HG03520 (cell line): Measurements from ENCODE around the gene ARHGAP18.

Source experiments
- ATAC-seq: cut with Tn5 transposase; IDR thresholded peaks from one replicate; pipeline ENCODE4 v1.9.1; 2021; ENCODE audit warnings: mild to moderate bottlenecking, moderate library complexity; ENCODE audit not compliant: unreplicated experiment

ARHGAP18 gene

DNA sequence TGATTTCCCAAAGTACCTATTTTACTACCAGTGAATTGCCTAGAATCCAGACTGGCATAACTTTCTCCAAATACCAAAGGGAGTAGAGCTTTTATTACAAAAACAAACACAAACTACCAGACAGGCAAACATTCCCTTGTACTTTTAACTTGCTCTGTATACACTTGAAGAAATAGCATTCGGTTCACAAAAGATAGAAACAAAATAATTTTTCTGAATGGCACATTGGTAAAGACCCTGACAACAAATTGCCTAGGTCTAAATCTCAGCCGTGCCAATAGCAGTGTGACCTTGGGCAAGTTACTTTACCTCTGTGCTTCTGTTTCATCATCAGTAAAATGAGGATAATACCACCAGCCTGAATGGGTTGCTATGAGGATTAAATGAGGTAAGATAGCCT, 15.9 kb downstream of the ARHGAP18 start:
- no peak for ATAC-seq

DNA sequence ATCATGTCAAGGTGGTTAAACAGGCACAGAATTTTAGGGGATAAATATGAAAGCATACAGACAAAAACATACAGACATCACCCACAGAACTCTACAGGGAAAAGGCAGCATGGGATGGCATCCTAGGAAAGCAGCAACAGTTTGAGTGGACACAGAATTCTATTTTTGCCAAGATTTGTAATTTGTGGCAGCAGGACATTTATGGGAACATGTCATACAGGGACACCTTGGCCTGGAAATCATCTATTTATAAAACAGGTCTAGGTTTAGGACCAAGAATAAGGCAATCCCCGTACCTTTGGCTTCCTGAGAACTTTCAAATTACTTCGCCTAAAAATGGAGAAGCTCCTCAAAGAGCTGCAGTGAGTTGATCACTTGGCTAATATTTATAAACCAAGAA, 17.5 kb downstream of the ARHGAP18 start:
- no peak for ATAC-seq

DNA sequence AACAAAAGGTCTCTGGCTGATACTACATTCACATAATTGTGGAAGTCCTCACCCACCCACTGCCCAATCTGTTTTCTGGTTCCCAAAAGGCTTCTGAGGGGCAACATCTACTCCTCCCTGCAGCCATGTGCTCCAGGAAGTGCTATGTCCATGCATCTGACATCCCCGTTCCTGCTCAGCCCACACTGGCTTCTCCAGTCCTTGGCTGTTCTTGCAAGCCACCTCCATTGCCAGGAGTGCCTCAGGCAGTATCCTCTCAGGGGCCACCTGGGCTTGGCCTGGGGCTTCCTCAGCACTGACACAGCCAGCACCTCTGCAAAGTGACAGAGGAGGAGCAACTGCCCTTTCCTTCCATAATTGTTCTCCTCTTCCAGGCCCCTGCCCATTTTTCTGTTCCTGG, 18.3 kb downstream of the ARHGAP18 start:
- no peak for ATAC-seq

DNA sequence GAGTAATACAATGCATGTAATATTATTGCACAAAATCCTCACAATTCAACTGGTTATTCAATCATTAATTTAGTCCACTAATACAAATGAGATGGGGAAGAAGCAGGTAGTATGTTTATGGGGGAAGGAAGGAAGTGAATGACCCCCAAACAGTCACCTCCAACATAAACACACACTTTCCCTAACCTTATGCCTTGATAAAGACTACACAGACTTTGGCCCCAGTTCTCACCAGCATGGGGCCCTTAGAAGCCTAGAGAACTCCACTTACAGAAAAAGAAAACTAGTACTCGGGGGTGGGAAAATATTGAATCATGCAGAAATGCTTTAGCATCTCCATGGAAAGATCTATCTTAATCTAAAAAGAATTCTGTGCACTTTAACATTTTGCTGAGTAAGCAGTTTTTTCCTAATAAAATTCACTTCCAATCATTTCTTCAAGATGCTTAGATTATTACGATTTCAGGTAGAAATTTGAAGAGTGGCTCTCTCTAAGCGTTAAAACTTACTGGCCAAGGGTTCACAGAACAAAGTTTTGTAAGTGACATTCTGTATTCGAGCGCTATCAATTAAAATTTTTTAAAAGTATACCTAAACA, 18.8 kb downstream of the ARHGAP18 start:
- ATAC-seq, result no peak

DNA sequence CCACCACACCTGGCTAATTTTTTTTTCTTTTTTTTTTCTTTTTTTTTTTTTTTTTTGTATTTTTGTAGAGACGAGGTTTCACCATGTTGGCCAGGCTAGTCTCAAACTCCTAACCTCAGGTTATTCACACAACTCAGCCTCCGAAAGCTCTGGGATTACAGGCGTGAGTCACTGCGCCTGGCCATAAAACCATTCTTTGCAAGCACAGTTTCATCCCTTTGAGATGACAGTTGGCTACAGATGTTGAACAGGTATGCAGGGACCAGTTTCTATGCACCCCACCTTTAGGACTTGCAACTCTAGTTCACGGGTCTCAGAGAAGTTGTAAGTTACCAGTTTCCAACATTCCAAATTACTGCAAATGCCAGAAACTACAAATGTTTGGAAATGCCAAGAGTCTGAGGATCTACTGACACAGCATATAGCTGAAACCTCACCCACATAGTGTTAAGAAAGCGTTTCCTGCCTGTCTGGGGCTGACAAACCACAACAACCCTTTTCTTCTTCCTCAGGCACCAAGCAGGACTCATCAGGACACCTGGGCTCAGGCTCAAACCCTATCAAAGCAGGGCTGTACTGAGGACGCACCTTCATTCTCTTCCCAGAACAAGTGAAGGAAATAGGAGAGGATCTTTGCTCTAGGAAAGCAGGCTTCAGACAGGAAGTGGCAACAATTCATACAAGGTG, 22.9 kb downstream of the ARHGAP18 start:
- ATAC-seq, result peak; percentile 53

DNA sequence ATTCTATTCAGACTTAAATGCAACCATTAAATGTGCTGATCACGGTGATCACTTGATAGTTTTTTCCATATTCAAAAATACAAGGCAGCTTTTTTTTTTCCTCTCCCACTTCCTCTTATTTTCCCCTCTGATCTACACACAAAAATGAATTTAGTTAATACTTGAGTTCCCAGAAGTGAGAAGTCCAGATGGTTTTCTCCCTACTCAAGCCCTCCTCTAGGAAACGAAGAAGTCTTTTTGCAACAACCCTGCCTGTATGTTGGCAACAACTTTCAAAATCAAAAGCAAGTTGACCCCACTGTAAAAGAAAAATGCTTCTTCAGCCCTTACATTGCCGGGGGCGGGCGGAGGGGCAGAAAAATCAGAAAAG, 24.3 kb downstream of the ARHGAP18 start:
- no peak for ATAC-seq

DNA sequence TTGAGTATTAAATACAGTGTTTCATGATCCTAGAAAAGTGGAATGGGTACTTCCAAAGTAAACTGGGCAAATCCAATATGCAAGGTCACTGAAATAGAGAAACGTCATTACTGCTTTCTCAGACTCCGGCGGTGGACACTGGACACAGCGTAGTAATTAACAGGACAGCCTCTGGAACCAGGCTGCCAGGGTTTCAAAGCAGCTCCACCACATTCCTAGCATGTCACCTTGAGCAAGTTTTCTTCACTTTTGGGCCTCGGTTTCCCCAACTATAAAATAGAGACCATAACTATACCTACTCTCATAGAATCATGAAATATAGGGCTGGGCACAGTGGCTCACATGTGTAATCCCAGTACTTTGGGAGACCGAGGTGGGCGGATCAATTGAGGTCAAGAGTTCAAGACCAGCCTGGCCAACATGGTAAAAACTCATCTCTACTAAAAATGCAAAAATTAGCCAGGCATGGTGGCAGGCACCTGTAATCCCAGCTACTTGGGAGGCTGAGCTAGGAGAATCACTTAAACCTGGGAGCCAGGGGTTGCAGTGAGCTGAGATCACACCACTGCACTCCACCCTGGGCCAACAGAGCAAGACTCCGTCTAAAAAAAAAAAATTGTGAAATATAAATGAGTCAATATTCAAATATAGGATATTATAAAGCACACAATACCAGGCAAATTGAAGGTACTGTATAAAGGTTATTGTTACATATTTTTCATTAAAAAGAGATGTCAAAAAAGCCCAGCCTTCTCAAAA, 24.9 kb downstream of the ARHGAP18 start:
- ATAC-seq, result no peak

DNA sequence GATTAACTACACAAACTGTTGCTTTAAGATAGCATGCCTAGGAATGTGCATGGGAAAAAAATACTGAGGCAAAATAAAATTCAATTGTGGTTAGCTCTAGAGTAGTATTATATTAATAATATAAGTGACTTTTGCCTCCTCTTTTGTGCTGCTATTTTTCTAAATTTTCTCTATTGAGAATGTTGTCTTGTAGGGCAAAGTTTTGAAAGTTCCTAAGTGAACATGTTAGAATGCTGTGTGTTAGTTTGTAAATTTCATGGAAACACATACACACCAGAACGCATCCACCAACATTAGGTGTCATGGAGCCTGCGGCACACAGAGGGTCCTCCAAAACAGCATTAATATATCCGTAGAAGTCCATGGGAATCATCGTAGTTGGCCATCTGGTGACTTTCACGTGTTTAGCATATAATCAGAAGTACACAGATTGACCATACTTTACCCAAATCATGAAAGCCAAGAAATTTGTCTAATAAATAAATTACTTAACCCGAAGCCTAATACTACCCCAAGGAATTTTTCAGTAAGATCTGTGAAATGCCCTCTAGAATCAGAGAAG, 25.6 kb downstream of the ARHGAP18 start:
- no peak for ATAC-seq

DNA sequence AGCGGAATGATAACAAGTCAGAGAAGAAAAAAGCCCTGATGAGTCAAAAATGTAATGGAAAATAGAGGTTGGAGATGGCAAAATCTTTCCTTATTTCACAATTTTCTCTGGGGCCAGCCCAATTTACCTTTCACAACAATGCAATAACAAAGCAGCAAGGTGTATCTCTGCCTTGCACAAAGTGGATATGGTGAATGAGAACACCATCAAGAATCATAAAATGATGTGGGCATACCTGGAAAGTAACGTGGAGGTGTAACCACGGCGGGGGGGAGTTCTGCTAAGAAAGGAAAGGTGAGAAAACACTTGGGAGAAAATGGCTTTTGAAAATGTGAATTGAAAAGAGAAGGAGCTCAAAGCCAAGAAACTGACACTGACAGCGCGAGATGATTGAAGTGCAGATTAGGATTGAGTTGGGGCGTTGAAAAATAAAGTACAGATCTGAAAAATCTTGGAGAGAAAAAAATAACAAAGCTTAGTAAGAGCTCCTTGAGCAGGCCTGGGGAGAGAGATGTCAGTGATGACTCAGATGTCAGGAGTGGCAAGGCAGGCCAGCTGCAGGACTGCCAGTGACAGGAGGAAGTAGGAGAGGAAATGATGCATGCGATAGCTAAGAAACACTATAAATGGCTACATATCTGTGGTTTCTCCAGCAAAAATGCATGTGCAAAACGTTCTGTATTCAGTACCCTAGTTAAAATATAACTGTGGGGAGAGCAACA, 26.2 kb downstream of the ARHGAP18 start:
- ATAC-seq, result peak; percentile 95

DNA sequence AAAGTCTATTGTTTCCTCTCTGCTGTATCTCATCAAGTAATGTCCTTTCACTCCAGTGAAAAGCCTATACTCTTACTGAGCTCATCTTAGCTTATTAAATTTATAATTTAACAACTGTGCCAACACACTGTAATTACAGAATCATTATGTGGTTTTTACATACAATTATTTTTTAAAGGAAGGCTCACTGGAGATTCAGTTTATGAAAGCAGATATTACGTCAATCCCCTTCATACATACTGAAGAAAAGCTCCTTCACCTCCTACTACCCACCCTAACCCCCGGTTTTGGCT, 28.1 kb downstream of the ARHGAP18 start:
- ATAC-seq, result no peak

DNA sequence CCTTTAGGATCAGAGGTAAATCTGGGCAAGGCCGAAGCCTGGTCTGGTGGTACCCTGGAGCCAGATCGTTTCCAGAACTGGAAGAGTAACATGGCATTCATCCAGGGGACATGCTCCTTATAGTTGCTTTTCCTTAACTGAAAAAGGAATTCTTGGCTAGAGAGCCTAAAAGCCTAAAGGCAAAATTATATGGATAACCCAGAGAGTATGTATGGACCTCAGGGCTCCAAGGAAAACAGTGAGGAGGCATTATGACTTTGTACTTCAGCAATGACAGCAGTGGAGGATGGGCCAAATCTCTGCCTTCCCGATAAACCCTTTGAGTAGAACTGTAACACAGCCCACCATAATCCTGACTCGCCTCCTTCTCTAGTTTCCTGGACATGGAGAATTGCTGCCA, 29.3 kb downstream of the ARHGAP18 start:
- ATAC-seq, result no peak

DNA sequence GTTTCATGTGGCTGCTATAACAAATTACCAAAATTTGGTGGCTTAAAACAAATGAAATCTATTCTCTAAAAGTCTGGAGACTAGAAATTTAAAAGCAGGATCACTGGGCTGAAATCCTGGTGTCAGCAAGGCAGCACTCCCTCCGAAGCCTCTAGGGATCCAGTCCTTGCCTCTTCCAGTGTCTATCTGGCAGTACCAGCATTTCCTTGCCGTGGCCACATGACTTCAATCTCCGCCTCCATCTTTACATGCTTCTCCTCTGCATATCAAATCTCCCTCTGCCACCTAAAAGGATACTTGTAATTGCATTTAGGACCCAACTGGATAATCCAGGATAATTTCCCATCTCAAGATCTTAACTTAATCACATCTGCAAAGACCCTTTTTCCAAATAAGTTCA, 30.2 kb downstream of the ARHGAP18 start:
- ATAC-seq, result no peak

DNA sequence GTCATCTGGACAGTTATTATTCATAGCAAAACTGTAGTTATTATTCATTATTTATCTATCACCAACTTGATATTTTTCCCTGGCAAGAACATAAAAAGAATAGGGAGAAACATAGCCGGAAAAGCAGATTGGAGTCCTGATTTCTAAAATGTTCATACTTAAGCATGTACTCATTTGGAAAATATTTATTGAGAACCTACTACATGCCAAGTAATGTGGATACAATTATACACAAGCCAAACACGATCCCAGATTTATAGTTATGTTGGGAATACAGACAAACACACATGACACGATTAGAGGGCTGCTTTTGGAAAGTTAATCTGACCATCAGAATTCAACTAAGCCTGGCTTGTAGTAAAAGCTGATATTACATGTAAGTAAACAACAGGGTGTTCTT, 30.7 kb downstream of the ARHGAP18 start:
- no peak for ATAC-seq

DNA sequence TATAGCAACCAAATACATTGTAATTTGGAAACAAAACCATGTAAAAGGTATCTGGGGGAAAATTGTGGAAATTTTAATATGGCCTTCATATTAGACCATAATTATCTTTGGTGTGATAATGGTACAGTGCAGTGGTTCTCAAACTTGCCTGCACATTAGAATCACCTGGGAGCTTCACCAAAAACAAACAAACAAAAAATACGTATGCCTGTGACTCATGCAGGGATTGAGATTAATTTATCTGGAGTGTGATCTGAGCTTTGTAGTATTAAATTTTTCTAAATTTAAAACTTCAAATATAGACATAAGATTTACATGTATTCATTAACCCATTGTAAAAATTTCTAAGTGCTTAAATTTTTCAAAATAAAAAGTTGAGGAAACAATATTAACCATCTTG, 31.5 kb downstream of the ARHGAP18 start:
- ATAC-seq, result no peak

DNA sequence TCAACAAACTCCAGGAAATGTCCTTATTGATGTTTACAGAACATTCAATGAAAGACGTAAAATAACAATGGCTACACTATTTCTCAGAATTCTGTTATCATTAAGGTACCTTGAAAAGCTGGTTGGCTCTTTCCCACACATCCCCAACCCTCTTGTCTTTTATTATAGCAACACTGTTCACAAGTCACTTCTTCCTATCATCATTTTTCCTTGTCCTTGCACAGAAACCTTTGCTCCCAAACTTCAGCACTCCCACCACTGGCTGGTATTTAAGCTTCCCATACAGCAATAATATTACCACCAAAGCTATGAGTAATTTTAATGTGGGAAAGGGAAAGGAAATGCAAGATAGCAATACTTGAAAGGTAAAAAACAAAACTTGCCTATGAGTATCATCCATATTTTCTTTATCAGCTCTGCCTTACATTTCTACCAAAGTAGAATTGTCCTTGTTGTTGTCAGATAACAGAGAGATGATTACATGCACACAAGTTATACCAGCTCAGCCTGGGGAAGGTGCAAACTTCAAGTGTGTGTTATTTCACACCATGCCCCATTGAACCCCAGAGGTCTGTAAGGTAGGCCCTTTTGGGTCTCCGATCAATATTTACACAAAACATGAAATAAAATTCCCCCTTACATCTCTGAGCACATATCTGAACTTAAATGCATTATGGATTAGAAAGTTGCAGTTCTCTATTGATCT, 32.2 kb downstream of the ARHGAP18 start:
- no peak for ATAC-seq

DNA sequence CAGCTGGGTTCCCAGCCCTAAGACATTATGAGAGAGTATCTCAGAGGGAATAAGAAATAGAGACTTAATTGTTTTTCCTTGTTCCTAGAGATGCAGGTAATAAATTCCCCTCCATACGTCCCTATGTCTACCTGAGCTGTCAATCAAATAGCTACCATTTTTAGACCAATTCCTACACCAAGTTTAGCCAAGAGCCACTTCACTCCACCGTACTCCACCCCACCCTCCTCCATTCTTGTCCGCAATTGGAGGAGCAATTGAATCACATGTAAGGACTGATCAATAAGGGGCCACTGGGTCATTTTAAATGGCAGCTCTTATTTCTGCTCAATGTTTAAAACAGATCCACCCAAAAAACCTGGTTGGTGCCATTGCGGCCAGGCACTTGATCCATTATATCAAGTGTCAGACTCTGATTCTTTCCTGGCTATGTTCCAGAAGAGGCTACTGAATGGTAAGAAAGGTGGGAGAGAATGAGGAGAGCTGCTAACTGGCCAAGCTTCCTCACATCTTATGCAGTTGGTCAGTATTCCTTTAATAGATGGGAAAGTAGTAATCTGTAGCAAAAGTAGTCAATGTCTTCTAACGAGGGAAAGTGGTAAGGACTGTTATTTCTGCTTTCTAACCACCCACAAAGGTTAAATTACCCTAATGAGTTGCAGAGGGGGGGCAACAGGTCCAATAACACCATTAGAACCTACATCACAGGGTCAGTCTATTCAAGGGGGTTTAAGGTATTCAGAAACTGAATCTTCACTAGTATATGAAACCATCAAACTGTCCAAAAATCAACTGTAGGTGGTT, 34.1 kb downstream of the ARHGAP18 start:
- ATAC-seq, result no peak

DNA sequence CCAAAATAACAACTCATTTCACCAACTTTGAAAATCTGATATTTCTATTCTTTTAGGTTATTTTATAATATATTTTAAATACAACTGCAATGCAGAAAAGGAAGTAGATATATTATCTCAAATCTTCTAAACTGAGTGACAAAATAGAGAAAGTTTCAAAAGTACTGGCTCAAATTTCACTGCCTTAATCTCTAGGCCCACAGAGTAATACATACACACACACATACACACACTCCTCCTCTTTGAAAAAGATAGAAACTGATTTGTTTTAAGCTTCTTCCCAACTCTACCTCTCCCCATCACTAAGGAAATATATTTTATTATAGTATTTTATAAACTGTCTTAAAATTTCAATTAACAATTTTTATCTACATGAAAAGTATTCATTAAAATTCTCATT, 36.2 kb downstream of the ARHGAP18 start:
- no peak for ATAC-seq

DNA sequence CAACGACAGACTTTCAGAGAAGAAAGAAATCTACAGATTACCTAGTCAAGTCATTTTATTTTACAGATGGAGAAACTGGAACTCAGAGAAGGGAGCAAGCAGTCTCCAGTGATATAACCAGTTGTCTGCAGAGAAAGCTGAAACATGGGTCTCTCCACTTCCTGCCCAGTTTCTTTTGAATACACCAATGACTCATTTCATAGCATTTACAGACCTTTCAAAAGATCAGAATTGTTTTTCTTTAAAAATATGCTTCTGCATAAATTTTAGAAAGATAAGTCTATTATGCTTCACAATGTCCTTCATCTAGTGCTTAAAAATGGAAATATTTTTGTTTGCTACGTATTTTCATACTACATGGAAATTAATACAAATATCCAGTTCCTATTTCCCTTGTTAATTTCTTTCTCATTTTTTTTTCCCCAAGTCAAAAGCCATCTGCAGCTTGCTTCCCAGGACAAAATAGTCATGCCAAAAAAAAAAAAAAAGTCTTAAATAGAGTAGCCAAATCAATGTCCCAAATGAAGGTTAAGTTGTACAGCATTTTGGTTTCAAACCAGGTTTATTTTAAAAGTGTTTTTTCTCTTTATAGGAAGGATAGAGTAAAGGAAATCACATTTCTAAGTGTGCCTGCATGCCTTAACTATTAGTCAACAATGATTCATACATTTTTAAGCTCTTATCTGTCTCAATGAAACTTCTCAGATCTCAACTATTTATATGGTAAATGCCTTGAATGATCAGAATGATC, 36.9 kb downstream of the ARHGAP18 start:
- ATAC-seq, result peak; percentile 66

DNA sequence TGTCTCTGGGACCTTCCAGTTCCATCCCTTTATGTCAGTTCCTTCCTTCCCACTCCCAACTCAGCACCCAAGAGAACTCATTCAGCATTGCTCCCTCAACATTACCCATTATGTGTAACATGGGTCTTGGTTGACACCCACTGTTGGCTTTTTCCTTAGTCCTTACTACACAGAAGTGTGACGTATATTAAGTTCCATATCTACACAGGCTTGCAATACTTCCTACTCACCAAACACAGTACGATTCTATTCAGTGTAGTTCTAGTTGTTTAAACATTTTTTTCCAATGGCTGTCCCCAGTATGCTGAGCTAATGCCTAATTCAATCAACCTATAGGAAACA, 37.7 kb downstream of the ARHGAP18 start:
- ATAC-seq, result peak; percentile 21
